Esophagus mucosa (tissue), 1 donor: ENCODE results near the gene DGKA. TPM values are rescaled to one million over a fixed set of nuclear protein-coding genes. Genes with fewer than 3 reads are reported as not detected.
"Not testable (repeated sequence)": the region's sequence is repeated elsewhere in the genome, so short reads cannot be mapped to it uniquely, and the experiment has no call there.

Experiments
- ATAC-seq: fragments of 200-7000 bp; cut with Tn5 transposase; one replicate; pipeline ENCODE4 v1.9.1; 2020
- total RNA-seq: library from RNA; stranded (reverse); gene quantifications from one replicate; pipeline ENCODE4 v1.2.4, GENCODE V29; 2023
- donor health status: DM: yes; HTN: yes; CAD: no.

The DGKA gene
- total RNA-seq, 1 donor from 2014 or later, result 170 TPM

DNA sequence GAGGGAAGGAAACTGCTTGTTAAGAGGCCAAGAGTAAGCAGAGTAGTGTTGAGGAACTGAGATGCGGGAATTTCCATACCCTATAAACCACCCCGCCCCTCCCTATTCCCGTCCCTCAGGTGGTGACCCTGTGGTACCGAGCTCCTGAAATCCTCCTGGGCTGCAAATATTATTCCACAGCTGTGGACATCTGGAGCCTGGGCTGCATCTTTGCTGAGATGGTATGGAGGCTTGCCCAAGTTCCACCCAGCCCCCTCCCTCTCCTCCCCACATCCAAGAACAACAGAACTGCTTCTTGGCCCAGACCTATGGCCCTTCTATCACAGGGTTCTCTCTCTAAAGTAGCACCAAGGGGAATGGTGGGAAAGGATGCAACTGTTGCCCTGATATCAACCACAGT, 38.4 kb downstream of the DGKA start:
- ATAC-seq, result no peak

DNA sequence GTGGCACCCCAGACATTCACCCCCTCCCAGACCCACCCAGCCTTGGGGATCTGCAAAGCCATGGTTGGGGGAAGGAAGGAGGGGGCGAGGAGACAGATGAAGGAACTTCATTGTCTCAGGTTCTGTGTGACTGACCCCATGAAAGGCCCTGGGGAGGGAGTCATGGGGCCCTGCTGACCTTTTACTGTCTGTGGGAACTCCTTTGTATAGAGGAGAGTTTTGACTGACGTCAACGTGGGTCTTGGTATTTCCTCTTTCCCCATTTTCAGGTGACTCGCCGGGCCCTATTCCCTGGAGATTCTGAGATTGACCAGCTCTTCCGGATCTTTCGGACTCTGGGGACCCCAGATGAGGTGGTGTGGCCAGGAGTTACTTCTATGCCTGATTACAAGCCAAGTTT, 39.8 kb downstream of the DGKA start:
- no peak for ATAC-seq

DNA sequence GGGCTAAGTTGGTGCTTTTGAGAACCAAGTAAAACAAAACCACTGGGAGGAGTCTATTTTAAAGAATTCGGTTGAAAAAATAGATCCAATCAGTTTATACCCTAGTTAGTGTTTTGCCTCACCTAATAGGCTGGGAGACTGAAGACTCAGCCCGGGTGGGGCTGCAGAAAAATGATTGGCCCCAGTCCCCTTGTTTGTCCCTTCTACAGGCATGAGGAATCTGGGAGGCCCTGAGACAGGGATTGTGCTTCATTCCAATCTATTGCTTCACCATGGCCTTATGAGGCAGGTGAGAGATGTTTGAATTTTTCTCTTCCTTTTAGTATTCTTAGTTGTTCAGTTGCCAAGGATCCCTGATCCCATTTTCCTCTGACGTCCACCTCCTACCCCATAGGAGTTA, 41.1 kb downstream of the DGKA start:
- ATAC-seq, result no peak

DNA sequence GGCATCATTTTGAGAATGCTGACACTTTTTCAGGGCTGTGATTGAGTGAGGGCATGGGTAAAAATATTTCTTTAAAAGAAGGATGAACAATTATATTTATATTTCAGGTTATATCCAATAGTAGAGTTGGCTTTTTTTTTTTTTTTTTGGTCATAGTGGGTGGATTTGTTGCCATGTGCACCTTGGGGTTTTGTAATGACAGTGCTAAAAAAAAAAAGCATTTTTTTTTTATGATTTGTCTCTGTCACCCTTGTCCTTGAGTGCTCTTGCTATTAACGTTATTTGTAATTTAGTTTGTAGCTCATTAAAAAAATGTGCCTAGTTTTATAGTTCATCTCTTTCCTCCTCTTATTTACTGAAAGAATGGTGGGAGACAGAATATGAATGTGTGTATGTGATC, 41.5 kb downstream of the DGKA start:
- no peak for ATAC-seq

- peak; percentile 12 for ATAC-seq
Measured at GRCh38 chr12:55972911-55973598, 42.1 kb downstream of the DGKA start.

DNA sequence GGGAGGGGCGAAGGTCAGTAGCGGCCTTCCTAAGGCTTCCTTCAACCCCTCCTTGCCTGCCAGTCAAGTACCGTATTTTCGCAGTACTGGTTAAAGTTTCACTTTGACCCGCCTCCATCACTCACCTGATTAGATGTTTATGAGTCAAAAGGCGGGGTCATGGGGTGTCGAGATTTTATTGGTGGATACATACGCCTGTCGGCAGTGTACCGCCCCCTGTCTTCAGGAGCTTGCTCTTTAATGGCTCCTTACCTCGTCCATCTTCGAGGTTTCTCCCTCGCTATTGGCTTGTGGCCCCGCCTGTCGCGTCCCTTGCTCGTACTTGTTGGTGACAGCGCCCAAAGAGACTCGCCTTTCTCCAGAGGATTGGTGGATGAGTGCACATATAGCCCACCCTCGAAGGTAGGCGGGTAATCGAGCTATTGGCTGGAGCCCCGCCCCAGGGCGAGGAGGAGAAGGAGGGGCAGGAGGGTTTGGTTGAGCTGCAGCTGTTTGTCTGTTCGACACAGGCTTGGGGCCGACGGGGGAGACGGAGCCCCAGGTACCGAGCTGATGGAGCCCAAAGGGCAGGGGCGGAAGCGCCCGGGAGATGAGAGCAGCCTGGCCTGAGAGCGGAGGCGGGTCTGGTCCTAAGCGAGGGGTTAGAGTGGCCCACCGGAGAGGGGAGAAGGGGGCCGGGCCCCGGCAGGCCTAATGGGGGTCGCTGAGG, 42.8 kb downstream of the DGKA start, which contains the start of gene RAB5B:
Gene RAB5B (plus strand): TSS at position 480 of the 709 bp plus-strand sequence. CDS start 12,883 bp downstream, outside the sequence.
- ATAC-seq, result peak; percentile 94

GRCh38 chr12:55974308-55974730, 43.4 kb downstream of the DGKA start:
- peak; percentile 49 for ATAC-seq

- no peak for ATAC-seq
Measured at GRCh38 chr12:55978393-55978792, 47.4 kb downstream of the DGKA start.

DNA sequence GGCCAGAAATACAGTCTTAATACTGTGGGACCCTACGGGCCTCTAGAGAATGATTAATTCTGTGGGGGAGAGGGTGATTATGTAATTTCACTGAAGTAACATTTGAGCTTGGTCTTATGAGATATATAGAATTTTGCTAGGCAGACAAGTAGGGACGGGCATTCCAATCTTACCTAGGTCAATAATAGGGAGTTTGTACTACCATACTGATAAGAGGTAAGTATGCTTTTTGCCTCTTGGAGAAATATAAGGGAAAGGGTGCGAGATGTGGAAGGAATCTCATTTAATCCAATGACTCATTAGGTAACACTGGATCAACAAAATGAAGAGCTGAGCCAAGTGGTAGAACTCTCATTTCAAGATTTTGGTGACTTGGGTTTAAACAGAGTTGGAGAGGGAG, 48.1 kb downstream of the DGKA start:
- no peak for ATAC-seq

- ATAC-seq, result not testable (repeated sequence)
Measured at GRCh38 chr12:55981882-55982281, 50.9 kb downstream of the DGKA start.

GRCh38 chr12:55982319-55982936, 51.5 kb downstream of the DGKA start:
- ATAC-seq, result no peak

DNA sequence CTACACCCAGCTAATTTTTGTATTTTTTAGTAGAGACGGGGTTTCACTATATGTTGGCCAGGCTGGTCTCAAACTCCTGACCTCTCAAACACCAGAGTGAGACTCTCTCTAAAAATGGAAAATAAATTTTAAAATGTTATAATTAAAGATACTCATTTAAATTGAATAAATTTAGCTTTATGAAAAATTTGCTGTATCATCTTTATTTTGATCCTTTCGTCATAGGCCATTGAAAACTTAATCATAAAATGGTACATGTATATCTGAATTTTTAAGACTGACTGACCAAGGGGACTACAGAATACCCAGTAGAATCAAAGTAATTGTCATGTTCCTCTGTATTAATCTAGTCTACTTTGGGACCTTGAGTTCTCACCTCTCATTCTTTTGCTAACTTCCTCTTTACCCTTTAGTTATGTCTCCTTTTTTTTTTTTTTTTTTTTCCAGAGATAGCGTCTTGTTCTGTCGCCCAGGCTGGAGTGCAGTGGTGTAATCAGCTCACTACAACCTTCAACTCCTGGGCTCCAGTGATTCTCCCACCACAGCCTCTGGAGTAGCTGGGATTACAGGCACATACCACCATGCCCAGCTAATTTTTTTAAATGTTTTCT, 52.4 kb downstream of the DGKA start:
- ATAC-seq, result no peak

GRCh38 chr12:55984861-55985260, 53.9 kb downstream of the DGKA start:
- ATAC-seq, result no peak

DNA sequence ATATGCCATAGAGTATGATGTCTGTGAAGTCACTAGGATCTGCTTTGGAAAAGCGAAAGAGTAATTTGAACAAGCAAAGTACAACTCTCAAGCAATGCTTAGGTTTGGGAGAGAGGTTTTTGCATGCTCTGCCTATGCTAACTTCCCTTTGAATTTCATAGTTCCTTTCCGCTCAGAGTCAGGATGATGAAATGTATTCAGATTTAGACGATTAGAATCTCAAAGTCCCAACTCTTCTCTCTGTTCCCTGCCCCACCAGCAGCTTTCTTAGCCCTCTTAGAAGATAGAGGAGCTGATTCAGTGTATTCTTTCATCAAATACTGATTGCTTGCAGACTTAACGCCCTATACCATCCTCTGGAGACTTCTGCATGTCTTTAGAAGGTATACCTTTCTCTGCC, 54.4 kb downstream of the DGKA start:
- no peak for ATAC-seq

DNA sequence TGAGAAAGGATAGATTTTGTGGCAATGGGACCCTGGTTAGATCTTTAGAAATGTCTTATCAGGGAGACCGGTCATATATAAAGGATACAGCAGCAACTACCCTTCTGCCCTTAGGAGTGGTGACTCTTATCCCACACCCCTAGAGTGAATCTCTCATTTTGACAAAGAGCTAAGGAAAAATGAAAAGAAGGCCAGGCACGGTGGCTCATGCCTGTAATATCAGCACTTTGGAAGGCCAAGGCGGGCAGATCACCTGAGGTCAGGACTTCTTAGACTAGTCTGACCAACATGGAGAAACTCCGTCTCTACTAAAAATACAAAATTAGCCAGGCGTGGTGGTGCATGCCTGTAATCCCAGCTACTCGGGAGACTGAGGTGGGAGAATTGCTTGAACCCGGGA, 55.0 kb downstream of the DGKA start:
- ATAC-seq, result not testable (repeated sequence)

- no peak for ATAC-seq
Measured at GRCh38 chr12:55991110-55991509, 60.1 kb downstream of the DGKA start.

DNA sequence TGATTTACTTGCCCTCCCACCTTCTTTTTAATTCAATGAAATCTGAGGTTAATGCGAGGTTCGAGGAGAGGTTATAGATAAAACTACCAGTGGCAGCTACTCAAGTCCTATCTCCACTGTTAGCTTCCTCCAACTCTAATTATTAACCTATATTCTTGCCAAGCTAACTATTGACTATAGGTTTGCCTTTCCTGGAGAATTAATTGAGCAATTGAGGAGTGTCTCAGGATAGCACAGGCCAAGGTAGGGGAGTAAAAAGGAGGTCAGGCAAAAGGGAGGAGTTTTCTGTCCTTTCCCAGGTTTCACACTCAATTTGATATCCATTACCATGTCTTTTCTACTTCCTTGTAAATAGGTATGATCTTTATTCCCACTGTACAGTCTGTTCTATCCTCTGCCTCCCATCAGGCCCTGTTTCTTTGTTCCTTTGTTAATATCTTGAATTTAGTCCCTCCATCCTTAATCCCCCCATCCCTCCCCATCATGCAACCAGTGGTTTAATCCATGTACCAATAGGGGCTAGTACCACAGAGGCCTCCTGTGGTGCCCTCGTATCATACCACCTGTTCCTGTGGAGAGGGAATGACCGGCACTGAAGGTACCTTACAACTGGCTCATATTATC, 62.4 kb downstream of the DGKA start:
- no peak for ATAC-seq

DNA sequence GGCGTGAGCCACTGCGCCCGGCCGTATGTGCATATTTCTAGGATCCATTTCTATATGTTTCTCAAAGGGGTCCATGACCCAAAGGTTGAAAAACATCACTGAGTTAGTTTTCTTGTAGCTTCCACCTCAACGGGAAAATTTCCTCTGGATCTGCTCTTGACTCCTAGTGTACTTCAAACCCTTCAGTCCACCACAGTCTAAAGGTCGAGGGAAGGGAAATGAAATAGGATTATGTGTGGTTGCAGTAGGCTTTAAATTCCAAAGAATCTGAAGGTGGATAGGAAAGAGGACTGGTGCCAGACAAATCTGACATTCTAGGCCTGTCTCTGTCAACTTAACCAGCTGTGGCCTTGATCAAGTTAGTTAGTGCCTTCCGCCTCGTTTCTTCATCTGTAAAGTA, 64.4 kb downstream of the DGKA start:
- no peak for ATAC-seq

- ATAC-seq, result peak; percentile 59
Measured at GRCh38 chr12:55996201-55996714, 65.3 kb downstream of the DGKA start.

DNA sequence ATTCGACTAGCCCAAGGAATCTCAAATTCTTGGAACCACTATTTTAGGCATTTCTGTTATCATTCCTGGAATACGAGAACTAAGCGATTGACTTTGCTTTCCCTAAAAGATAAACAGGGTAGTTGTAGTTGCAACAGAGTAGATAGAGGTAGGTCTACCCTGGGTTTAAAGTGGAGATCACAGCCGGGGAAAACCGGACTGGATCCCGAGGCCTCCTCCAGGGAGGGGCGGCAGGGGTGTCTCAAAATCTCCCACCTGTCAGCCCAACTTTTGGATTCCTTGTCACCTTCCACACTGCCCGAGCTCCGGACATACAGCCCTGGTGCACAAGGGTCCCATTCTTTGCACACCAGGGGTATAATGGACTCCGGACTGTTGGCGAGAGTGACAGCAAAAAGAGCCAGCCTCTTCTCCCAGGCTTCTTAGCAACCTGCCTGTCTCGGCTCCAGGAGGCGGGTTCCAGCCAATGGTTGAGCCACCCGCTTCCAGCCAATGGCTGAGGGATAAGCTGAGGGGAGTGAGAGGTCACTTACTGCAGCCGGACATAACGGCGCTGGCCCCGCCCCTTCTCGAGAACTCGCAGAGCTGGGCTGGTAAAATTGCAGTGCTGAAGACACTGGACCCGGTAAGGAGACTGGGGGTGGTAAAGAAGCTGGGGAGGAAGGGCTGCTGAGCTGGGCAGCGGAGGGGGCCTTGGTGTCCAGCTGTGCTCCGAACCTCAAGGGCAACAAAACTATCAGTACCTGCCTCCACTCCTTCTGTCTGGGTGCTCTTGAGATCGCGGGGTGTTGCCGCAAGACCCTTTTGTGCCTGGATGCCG, 66.0 kb downstream of the DGKA start, which contains the start of gene SUOX:
Gene SUOX (plus strand): TSS at position 562 of the 820 bp plus-strand sequence. CDS start 4,946 bp downstream, outside the sequence.
- ATAC-seq, result peak; percentile 98

- peak; percentile 53 for ATAC-seq
Measured at GRCh38 chr12:55997535-55997859, 66.5 kb downstream of the DGKA start.

- not testable (repeated sequence) for ATAC-seq
Measured at GRCh38 chr12:55999522-55999921, 68.6 kb downstream of the DGKA start.
